Breast epithelium (tissue), 4 donors: ENCODE data around the gene MYBBP1A. TPM values are rescaled to one million over a fixed set of nuclear protein-coding genes. Genes with fewer than 3 reads are reported as not detected.
"Not testable (repeated sequence)": the region's sequence is repeated elsewhere in the genome, so short reads cannot be mapped to it uniquely, and the experiment has no call there.

Source experiments
- DNase-seq, 2 donors: peaks; one replicate each; pipeline ENCODE4 v3.0.0-alpha.2; 2019; ENCODE audit warnings: low spot score in 2 of 2
- H3K27ac ChIP-seq, 2 donors: fragments of 200-600 bp; sonication (generic) in 1 of 2; one replicate each; pipeline ENCODE4 v1.5.1; 2016 to 2019; ENCODE audit warnings: mild to moderate bottlenecking in 1 of 2
- H3K27me3 ChIP-seq, 2 donors: fragments of 200-600 bp; sonication (generic) in 1 of 2; one replicate each; pipeline versions ENCODE4 v1.5.1 to v1.6.0; 2017 to 2019; ENCODE audit warnings: control low read depth in 1 of 2, mild to moderate bottlenecking in 1 of 2
- H3K36me3 ChIP-seq: fragments of 200-600 bp; one replicate; pipeline ENCODE4 v1.5.1; 2019
- H3K4me1 ChIP-seq, 2 donors: fragments of 200-600 bp; sonication (generic); one replicate each; pipeline ENCODE4 v1.5.1; 2016 to 2019; ENCODE audit warnings: control low read depth in 1 of 2
- H3K4me3 ChIP-seq, 3 donors: fragments of 200-600 bp; sonication (generic); 1 replicate in 2 of 3; 2 replicates in 1 of 3; pipeline ENCODE4 v1.5.1; 2016 to 2019; ENCODE audit warnings: mild to moderate bottlenecking in 3 of 3, moderate library complexity in 2 of 3
- H3K9me3 ChIP-seq, 2 donors: fragments of 200-600 bp; sonication (generic) in 1 of 2; one replicate each; pipeline ENCODE4 v1.5.1; 2016 to 2019; ENCODE audit warnings: control low read depth in 1 of 2
- CTCF ChIP-seq, 3 donors: fragments of 450-650 bp; IDR thresholded peaks; one replicate each; pipeline ENCODE4 v1.5.1; 2016 to 2017; ENCODE audit warnings: antibody characterized with exemption in 3 of 3, mild to moderate bottlenecking in 3 of 3, moderate library complexity in 3 of 3
- POLR2A ChIP-seq: fragments of 450-650 bp; IDR thresholded peaks from one replicate; pipeline ENCODE4 v1.6.1; 2016; ENCODE audit warnings: antibody characterized with exemption, mild to moderate bottlenecking, moderate library complexity
- POLR2AphosphoS5 ChIP-seq, 3 donors: sonication (generic); formaldehyde crosslinking; IDR thresholded peaks; one replicate each; pipeline ENCODE4 v1.6.1; 2017; ENCODE audit warnings: antibody characterized with exemption in 3 of 3
- intact Hi-C: fragments of 100-400 bp; cut with DNase I; formaldehyde crosslinking; loops from one replicate; pipeline ENCODE4 v1.15.1; 2023; ENCODE audit warnings: low total_unique reads
- total RNA-seq, 3 donors: library from RNA; depleted of rRNA; stranded (reverse); fragments of >200 nt; gene quantifications; one replicate each; pipeline ENCODE4 v1.1.0, GENCODE V29; 2016

Gene MYBBP1A
- total RNA-seq, 3 donors from 2014 or later = 26.9 to 61.6 (median 50.1) TPM

- H3K27me3 ChIP-seq = no peaks in the 10 kb centered on the region
- H3K36me3 ChIP-seq = no peaks in the 10 kb centered on the region
- TF ChIP-seq POLR2AphosphoS5 (IDR thresholded peaks at IDR 0.05) (no peak), CTCF (IDR thresholded peaks at IDR 0.05) (no peak), POLR2A (no peak)
- no peaks in the 10 kb centered on the region for H3K9me3 ChIP-seq
- H3K27ac ChIP-seq = no peak overlapping the region
- no peak for DNase-seq
- H3K4me3 ChIP-seq = no peak overlapping the region
- H3K4me1 ChIP-seq = no peaks in the 10 kb centered on the region
- intact Hi-C loops = no loop called here
Measured at GRCh38 chr17:4592240-4593005, 37.2 kb upstream of the MYBBP1A start.

GRCh38 chr17:4591529-4591928 is 36.3 kb upstream of the MYBBP1A start:
- H3K27ac ChIP-seq = no peak overlapping the region

DNA sequence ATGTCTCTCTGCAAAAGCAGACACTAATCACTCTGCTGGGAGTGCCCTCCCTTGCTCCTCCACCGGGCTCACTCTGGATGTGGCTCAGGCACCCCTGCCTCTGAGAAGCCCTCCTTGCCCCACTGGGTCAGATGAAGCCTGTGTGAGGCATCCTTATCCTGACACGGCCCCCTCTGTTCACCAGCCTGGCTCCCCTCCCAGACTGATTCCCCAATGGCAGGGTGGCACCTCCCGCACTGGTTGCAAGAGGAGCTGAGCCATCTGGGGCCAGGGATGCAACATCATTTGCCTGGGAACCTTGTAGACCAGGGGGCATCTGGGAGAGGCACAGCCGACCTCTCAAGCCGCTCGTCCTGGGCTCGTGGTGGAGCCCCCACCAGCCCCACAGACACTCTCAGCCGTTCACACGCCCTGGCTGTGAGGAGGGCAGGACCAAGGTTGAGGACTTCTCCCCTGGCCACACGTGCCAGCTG is 35.8 kb upstream of the MYBBP1A start:
- TF ChIP-seq POLR2AphosphoS5 (IDR thresholded peaks at IDR 0.05) (no peak), CTCF (IDR thresholded peaks at IDR 0.05) (no peak), POLR2A (no peak)
- DNase-seq = no peak
- intact Hi-C loops = no loop called here
- H3K4me3 ChIP-seq = no peak overlapping the region
- no peaks in the 10 kb centered on the region for H3K27me3 ChIP-seq
- no peaks in the 10 kb centered on the region for H3K4me1 ChIP-seq
- H3K27ac ChIP-seq = no peak overlapping the region
- H3K9me3 ChIP-seq = no peaks in the 10 kb centered on the region
- no peaks in the 10 kb centered on the region for H3K36me3 ChIP-seq

More at GRCh38 chr17:4591529-4591928, 36.3 kb upstream of the MYBBP1A start:
- no peak for TF ChIP-seq CTCF (IDR thresholded peaks at IDR 0.05)
- TF ChIP-seq POLR2A = no peak
- no peak for TF ChIP-seq POLR2AphosphoS5 (IDR thresholded peaks at IDR 0.05)
- Histone ChIP-seq H3K4me1 (no peaks in the 10 kb centered on the region), H3K4me3 (no peak overlapping the region), H3K9me3 (no peaks in the 10 kb centered on the region), H3K36me3 (no peaks in the 10 kb centered on the region), H3K27me3 (no peaks in the 10 kb centered on the region)
- DNase-seq = no peak
- intact Hi-C loops = no loop called here

DNA sequence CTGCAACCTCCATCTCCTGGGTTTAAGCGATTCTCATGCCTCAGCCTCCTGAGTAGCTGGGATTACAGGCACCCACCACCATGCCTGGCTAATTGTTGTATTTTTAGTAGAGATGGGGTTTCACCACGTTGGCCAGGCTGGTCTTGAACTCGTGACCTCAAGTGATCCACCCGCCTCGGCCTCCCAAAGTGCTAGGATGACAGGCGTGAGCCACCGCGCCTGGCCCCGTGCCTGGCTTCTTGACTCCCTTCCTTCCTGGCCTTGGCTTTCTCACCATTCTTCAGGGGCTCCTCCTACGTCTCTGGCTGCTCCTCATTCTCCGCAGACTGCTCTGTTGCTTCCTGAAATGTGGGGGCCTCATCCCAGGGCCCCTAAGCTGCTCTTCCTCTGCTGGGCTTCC is 34.9 kb upstream of the MYBBP1A start:
- DNase-seq, H3K27ac ChIP-seq, H3K9me3 ChIP-seq, H3K27me3 ChIP-seq, H3K4me3 ChIP-seq, H3K4me1 ChIP-seq, intact Hi-C loops, H3K36me3 ChIP-seq: not testable (repeated sequence)

- intact Hi-C loops = no loop called here
- no peak for DNase-seq
- Histone ChIP-seq H3K27me3 (peaks cover 0 to 15% of the 10 kb centered on the region in 2 donors), H3K4me1 (no peaks in the 10 kb centered on the region), H3K9me3 (no peaks in the 10 kb centered on the region), H3K27ac (peak overlapping the region in 1 of 2 donors; percentile 12), H3K36me3 (no peaks in the 10 kb centered on the region), H3K4me3 (no peak overlapping the region)
- no peak for TF ChIP-seq POLR2AphosphoS5 (IDR thresholded peaks at IDR 0.05)
- TF ChIP-seq POLR2A = no peak
- TF ChIP-seq CTCF (IDR thresholded peaks at IDR 0.05) = no peak
Measured at GRCh38 chr17:4588898-4589625, 33.9 kb upstream of the MYBBP1A start.
